Activated CD4-positive, alpha-beta T cell treated with anti-CD3 and anti-CD28 coated beads for 4 hours (primary cell): Measurements from ENCODE around the gene CCDC200.
"Not testable (repeated sequence)": the region's sequence is repeated elsewhere in the genome, so short reads cannot be mapped to it uniquely, and the experiment has no call there.

Experiments
- DNase-seq, 2 donors: peaks; one replicate each; pipeline ENCODE4 v3.0.0-alpha.2; 2020

The CCDC200 gene

DNA sequence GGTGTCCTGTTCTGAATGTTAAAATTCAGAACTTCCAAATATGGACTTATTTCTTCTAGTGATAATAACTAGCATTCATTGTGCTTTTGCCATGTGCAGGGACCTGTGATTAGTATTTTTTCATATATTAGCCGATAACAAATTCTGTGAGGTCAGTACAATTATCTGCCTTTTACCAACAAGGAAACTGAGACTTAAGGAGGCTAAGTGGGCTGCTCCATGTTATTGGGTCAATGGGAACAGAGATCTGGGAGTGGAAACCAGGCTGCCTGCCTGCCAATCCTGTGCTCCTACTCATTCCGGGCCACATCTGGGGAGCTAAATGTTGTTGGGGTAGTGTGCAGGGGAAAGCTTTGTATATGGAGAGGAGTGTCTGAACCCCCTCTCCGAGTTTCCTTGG, 13.1 kb downstream of the CCDC200 start:
- no peak for DNase-seq

DNA sequence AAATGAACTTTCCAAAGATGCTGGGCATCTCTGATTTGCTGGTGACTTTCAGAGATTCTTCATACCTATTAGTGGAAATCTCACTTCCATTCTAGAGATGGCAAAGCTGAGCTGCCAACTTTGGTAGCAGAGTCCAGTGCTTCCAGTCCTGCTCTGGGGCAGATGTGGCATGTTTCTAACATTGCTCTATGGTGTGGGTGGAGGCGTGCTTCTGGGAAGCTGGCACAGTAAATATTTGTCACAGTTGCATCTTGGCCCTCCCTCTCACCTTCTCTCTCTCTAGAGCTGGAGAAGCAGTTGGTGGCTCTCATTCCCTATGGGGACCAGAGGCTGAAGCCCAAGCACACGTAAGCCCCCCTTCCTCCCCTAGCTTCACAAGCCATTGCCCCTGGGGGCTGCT, 14.9 kb downstream of the CCDC200 start:
- DNase-seq: no peak

DNA sequence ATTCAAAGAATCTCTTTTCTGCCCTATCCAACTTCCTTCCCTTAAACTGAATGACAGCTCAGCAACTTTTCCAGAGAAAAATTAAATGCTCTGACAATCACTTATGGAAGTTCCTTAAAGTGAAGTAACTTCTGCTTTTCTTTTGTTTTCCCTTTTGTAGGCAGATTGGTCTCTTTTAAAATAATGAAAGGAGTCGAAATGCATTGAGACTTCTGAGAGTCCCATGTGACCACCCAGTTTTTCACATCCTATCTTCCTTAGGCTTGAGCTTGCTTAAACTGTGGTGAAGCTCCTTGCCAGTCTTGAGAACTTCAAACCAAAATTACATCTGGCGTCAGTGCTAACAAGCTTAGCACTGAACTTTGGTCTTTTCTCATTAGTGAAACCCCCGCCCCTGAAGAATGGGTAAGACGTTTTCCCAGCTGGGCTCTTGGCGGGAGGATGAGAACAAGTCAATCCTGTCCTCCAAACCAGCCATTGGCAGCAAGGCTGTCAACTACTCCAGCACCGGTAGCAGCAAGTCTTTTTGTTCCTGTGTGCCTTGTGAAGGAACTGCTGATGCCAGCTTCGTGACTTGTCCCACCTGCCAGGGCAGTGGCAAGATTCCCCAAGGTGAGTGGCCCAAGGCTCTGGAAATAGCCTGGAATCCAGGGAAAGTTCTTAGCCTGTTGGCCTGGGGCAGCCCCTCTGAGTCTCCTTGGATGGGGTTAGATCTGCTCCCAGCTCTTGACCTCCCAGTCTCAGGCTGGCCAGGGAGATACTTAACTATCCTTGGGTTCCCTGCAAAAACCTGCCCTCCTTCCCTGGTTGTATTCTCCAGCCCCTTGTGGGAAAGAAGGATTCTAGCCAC, 15.6 kb downstream of the CCDC200 start:
- DNase-seq: no peak

DNA sequence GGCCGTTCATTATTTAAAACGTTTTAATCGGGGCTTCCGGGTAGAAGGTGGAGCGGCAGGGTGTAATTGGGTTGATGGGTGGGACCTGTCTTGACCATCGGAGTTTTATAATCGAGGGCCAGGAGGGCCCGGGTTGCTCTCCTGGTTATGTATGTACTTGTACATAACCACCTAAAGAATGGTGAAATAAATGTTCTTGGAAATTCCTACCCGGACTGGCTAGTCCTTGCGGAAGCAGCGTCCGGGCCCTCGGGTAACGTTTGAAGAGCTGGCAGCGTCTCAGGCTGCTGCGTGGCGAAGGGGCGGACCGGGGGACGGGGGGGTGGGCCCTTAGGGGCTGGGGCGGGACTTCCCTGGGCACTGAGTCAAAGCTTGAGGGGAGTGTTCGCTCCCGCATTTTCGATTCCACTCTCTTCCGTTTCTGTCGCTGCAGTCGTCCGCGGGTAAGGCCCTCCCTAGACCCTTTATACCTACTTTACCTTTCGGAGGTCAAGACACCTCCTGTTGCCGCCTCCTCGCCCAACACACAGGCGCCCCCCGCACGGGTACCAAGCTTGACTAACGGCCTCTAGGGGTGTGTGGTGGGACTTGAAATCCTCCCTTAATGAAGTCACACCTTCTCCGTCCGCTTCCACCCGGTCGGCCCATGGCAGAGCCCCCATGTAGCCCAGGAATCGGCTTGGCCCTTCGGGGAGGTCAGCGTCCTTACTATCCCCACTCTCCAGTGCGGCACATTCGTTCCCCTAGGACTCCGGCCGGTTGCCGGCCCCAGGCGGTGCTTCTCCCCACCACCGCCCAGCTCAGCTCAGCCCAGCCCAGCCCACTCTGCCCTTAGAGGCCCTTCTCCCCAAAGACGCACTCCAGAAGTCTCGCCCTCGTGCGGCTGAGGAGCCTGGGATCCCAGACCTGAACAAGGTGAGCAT, 16.7 kb downstream of the CCDC200 start, which contains the start of gene TMEM106A:
TSS of gene TMEM106A (plus strand) at position 396 of the 923 bp plus-strand sequence. CDS start 1,167 bp downstream, outside the sequence.
- DNase-seq: peak; percentile 73 to 78

DNA sequence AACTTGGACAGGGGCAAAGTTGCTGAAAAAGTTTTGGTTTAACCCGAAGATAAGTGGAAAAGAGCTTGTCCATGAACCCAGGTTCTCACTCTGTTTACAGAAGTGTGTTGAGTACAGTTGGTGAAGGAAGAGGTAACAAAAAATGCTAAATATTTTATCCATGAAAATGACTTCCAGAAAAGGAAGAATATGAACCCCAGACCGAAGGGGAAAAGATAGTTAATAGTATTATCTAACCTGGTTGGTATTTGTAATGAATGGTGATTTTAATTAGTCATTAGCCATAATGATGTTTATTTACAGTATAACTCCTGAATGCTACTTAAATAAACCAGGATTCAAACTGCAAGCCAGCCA, 17.3 kb downstream of the CCDC200 start:
- DNase-seq: no peak

DNA sequence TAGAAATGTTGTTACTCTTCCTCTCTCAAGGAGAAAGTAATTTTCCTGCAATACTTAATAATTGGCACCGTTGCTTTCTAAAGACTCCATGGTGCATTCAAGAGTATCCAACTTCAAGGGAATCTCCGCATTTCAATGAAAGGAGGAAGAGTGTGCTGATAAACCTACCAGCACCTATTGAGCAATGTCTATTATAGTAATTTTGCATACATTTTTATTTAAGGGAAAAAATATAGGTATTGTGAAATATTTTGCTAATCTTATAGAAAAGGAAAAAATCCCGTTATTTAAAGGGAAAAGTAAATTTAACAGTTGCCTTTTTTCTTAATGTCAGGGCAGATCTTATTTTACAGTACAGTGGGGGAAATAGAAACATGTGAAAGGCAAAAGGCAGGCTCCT, 17.8 kb downstream of the CCDC200 start:
- no peak for DNase-seq

DNA sequence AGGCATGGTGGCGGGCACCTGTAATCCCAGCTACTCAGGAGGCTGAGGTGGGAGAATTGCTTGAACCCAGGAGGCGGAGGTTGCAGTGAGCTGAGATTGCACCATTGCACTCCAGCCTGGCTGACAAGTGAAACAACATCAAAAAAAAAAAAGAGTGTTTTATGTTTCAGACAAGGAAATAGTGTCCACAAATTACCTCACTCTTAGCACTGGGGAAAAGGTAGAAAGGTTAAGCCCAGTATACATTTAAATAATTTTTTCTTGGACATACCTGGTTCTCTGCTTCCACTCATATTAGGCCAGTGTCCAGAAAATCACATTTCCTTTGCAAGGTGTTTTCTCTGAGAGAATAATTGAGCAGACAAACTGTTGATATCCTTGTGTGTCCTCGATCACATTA, 25.4 kb downstream of the CCDC200 start:
- DNase-seq: not testable (repeated sequence)

DNA sequence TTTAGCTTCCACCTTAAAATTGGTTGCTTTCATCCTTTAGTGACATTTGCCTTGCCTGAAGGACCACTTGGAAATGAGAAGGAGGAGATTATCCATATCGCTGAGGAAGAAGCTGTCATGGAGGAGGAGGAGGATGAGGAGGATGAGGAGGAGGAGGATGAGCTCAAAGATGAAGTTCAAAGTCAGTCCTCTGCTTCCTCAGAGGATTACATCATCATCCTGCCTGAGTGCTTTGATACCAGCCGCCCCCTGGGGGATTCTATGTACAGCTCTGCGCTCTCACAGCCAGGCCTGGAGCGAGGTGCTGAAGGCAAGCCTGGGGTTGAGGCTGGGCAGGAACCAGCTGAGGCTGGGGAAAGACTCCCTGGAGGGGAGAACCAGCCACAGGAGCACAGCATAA, 28.3 kb downstream of the CCDC200 start:
- DNase-seq: no peak

DNA sequence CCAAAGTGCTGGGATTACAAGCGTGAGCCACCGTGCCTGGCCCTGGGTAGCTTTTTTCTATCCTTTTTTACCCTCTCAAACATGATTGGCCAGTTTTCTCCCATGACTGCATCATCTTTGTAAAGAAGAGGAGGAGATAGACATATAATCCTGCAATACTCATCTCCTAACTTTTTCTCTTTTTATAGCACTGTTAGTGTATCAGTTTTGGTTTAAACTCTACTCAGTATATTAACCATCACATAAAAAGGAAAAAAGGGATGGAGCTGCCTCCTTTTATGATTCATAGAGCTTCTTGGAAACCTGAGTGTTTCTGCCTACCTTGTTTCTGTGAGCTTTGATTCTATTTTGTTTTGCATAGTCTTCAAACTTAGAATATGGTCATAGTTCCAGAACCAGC, 28.8 kb downstream of the CCDC200 start:
- DNase-seq: no peak

DNA sequence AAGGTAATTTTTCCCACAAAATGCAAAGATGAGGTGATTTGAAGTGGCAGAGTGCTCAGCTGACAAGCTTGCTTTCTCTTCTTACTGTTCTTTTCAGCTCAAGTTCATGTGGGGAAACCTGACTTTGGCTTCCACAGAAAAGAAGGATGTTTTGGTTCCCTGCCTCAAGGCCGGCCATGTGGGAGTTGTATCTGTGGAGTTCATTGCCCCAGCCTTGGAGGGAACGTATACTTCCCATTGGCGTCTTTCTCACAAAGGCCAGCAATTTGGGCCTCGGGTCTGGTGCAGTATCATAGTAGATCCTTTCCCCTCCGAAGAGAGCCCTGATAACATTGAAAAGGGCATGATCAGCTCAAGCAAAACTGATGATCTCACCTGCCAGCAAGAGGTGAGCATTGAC, 35.2 kb downstream of the CCDC200 start:
- DNase-seq: no peak

DNA sequence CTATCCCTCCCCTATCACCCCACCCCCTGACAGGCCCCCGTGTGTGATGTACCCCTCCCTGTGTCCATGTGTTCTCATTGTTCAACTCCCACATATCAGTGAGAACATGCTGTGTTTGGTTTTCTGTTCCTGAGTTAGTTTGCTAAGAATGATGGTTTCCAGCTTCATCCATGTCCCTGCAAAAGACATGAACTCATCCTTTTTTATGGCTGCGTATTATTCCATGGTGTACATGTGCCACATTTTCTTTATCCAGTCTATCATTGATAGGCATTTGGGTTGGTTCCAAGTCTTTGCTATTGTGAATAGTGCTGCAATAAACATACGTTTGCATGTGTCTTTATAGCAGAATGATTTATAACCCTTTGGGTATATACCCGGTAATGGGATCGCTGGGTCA, 41.8 kb downstream of the CCDC200 start:
- DNase-seq: not testable (repeated sequence)

DNA sequence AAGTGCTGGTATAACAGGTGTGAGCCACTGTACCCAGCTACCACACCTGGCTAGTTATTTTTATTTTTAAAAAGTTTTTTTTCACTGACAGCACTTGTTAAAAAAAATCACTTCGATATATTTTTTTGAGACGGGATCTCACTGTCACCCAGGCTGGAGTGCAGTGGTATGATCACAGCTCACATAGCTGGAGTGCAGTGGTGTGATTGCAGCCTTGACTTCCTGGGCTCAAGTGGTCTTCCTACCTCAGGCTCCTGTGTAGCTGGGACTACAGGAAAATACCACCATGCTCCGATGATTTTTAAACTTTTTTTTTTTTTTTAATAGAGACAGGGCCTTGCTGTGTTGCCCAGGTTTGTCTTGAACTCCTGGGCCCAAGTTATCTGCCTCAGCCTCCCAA, 44.5 kb downstream of the CCDC200 start:
- no peak for DNase-seq

DNA sequence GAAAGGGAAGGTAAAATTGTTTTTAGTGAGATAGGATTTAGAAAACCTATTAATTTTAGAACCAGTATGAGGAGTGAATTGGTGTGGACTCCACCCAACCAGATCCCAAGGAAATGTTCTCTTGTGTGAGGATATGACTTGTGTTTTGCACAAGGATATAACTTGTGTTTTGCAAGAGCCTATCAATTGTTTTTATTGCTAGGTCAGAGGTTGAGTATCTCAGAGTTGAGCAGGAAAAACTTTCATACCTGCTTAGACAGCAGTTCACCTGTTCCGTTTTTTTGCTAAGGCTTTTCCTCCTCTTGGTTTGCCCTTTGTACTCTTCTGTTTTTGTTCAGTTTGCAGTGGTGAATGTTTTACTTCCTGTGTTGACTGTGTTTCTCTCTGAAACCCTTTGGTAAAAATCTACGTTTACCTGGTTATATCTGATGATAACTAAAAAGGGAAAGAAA, 52.3 kb downstream of the CCDC200 start:
- DNase-seq: no peak

DNA sequence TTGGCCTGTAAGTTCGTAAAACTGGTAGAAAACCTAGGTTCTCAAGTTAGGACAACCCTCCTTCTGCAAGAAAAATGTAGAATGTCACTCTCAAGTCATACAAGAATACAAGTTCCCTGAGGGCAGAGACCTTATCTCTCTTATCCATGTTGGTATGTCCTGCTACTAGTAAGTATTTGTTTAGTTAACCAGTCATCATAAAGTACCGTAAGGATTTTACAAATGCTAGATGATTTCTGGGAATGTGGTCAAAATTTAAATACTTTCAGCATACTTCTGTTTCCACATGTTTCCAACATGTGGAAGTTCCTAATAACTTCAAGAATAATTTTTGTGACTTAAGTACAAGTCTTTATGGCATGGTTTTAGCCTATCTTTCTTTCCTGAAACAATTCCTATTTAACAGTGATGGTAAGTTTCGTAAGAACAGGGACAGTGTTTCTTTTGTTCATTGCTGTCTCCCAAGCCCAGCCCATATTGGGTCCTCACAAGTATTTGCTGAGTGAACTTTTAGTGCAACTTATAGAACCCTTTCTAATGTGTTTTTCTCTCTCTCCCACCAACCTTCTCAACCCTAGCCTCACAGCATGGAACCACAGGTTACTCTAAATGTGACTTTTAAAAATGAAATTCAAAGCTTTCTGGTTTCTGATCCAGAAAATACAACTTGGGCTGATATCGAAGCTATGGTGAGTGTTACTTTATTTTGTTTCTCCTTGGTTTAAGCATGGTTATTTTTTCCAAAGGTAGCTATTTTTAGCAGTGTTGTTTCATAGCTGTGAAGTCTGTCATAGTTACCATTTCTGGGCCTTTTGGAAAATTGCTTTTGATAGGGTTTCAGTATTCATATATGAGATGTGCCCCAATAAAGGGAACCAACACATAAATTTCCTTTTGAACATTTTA, 53.0 kb downstream of the CCDC200 start:
- no peak for DNase-seq

DNA sequence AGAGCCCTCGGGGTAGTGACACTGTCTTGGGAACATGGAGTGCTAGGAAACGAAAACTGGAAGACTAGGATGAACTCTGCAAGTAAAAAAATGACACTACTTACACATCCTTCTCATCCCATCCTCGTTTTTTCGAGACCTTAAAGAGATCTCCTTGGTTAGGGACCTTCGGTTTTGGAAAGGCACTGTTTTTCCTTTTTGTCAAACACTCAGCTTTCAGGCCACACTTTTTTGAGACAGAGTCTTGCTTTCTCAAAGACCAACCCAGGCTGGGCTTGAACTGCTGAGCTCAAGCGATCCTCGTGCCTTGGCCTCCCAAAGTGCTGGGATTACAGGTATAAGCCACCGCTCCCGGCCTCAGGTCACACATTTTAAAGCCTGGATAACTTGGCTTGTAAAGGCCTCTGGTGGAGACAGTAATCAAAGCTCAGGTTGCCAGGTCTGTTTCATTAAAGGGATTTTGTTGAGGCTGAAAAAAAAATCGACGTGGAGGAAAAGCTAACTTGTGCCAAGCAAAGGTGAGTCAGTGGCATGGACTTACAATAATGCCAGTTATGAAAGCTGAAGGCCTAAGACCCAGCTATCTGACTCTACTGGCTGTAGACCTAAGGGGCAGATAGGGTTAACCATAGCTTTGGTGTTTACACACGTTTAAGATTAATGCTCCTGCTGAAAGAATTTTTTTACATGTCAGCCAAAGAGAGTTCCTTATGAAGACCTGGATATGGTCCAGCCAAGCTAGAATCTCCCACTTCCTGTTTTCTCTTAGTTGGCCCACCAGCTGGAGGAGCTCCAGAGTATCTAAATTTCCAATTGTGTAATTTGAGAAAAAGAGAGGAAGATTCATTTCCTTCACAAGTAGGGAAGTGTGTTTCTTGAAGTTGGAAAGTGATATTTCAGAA, 56.6 kb downstream of the CCDC200 start:
- DNase-seq: no peak
